ENCODE measurements around the gene AKT2. TPM values are rescaled to one million over a fixed set of nuclear protein-coding genes. Genes with fewer than 3 reads are reported as not detected.

Gene AKT2
- total and polyA plus RNA-seq, 2 of the 8 experiments (the other 6 are each of a cell fraction or from before 2014, with no cell fraction given) = 151 to 183 TPM

- Histone ChIP-seq H3K23me2 (ENCODE audit: low read depth, low read length) (no peaks in the 10 kb centered on the region; the same call in 1 of the 2 replicates), H3K9me3 (ENCODE audit: insufficient read depth in 2 of 2, low read depth in 1 of 2, low read length in 1 of 2) (no peaks in the 10 kb centered on the region), H4K20me1 (replicated peaks in 1 of 2; ENCODE audit: control insufficient read depth in 1 of 2, insufficient read depth in 2 of 2, low read length in 2 of 2) (peaks cover 0 to 23% of the 10 kb centered on the region in 2 experiments), H3K4me1 (replicated peaks in 1 of 4; ENCODE audit: control insufficient read depth in 3 of 4, insufficient read depth in 4 of 4, low read length in 3 of 4) (peaks cover 0 to 3% (median 1%) of the 10 kb centered on the region in 4 experiments; a peak in 3 of 7 replicates), H3K23ac (ENCODE audit: insufficient read length) (no peak overlapping the region), H3K4me2 (ENCODE audit: insufficient read depth in 1 of 2, low read depth in 2 of 2, low read length in 2 of 2) (no peak overlapping the region), H2AFZ (ENCODE audit: low read length) (no peak overlapping the region), H4K5ac (ENCODE audit: insufficient read length, low read depth, low read length) (no peak overlapping the region), H2BK15ac (ENCODE audit: low read length) (no peak overlapping the region), H4K8ac (ENCODE audit: extremely low read depth, insufficient read depth, low read length) (peak overlapping the region; percentile 64; the same call in 1 of the 2 replicates), H2BK20ac (ENCODE audit: low read length) (no peak overlapping the region), H2BK120ac (replicated peaks; ENCODE audit: low read depth, low read length) (no peak overlapping the region), H3K79me1 (ENCODE audit: low read depth, low read length) (peaks cover 17% of the 10 kb centered on the region), H2BK5ac (ENCODE audit: low read depth, low read length) (no peak overlapping the region; the same call in 1 of the 2 replicates), H2BK12ac (ENCODE audit: low read depth, low read length) (0 out of 2 replicates have a peak overlapping the region, but pooled peaks have one; percentile 27), H3K56ac (replicated peaks; ENCODE audit: insufficient read length, low read depth, low read length) (no peak overlapping the region), H3K9ac (replicated peaks in 1 of 4; ENCODE audit: extremely low read depth in 1 of 4, low read depth in 3 of 4, low read length in 3 of 4) (peak overlapping the region in 1 of 4 experiments; percentile 28; a peak in 2 of 7 replicates), H4K91ac (replicated peaks; ENCODE audit: insufficient read length, low read length) (no peak overlapping the region), H3K4me3 (ENCODE audit: extremely low read depth in 1 of 4, insufficient read depth in 2 of 4, low read depth in 3 of 4, low read length in 4 of 4) (no peak overlapping the region), H3K27me3 (replicated peaks in 1 of 4; ENCODE audit: control insufficient read depth in 3 of 4, extremely low read depth in 1 of 4, insufficient read depth in 3 of 4, low read length in 3 of 4) (no peaks in the 10 kb centered on the region), H3K36me3 (ENCODE audit: control insufficient read depth in 2 of 4, insufficient read depth in 4 of 4, low read length in 3 of 4) (peaks cover 0 to 20% (median 5%) of the 10 kb centered on the region in 4 experiments; a peak in 3 of 8 replicates), H3K27ac (ENCODE audit: low read depth, low read length) (no peak overlapping the region), H3K18ac (ENCODE audit: extremely low read depth, low read length) (no peak overlapping the region), H2AK5ac (ENCODE audit: low read depth, low read length) (no peak overlapping the region), H3K79me2 (ENCODE audit: control insufficient read depth in 1 of 2, insufficient read depth in 2 of 2, low read length in 2 of 2) (peaks cover 0 to 13% of the 10 kb centered on the region in 2 experiments; a peak in 1 of 4 replicates), H3K14ac (ENCODE audit: insufficient read length) (no peak overlapping the region), H3K4ac (replicated peaks; ENCODE audit: insufficient read length, low read depth, low read length) (no peak overlapping the region)
- FAIRE-seq (no peak), DNase-seq (ENCODE audit: low read depth in 1 of 2, low spot score in 2 of 2) (no peak)
- 86% methylated on average over 19 of the region's 19 CpGs; no CpG with 5 or more reads in 1 of the 2 experiments for WGBS, 2 experiments (ENCODE audit: extremely low coverage in 1 of 2, insufficient coverage in 1 of 2, insufficient read length in 1 of 2, insufficient replicate concordance in 2 of 2, low coverage in 1 of 2, low lambda C conversion rate in 2 of 2, missing lambda C conversion rate in 1 of 2)
- ChIA-PET POLR2A (ENCODE audit: partially characterized antibody) (interaction anchor here (0.7 to 1.9 kb wide), 3 partner anchors 10 to 123 kb away, joined by 3 to 7 read pairs (median 5); no protein-coding TSS in a partner anchor), CTCF (ENCODE audit: partially characterized antibody) (interaction anchor here (0.8 to 2.6 kb wide), 8 partner anchors 9 to 125 kb away, joined by 3 to 9 read pairs (median 4); partner anchors contain the start of gene TTC9B)
- TF ChIP-seq CTCF (IDR thresholded peaks at IDR 0.05; ENCODE audit: control extremely low read depth in 1 of 3, insufficient read depth in 1 of 3, low read depth in 1 of 3, low read length in 3 of 3) (peak in 1 of 3 experiments; percentile 16; a peak in 1 of 4 replicates), EZH2 (IDR thresholded peaks at IDR 0.05; ENCODE audit: low read depth, low read length, severe bottlenecking) (no peak), JUND (IDR thresholded peaks at IDR 0.05; ENCODE audit: low read length) (no peak), MAFK (IDR thresholded peaks at IDR 0.05; ENCODE audit: low read depth, low read length) (no peak), BCL11A (IDR thresholded peaks at IDR 0.05; ENCODE audit: low read depth in 2 of 2, low read length in 2 of 2) (no peak), TAF1 (IDR thresholded peaks at IDR 0.05; ENCODE audit: low read depth, low read length) (no peak), SAP30 (IDR thresholded peaks at IDR 0.05; ENCODE audit: insufficient read depth, insufficient replicate concordance, low read length) (no peak), RFX5 (IDR thresholded peaks at IDR 0.05; ENCODE audit: borderline replicate concordance, low read depth, low read length) (no peak)
Measured at GRCh38 chr19:40264314-40265054, 20.7 kb downstream of the AKT2 start.

Data from H1 (cell line).